GM18508 (cell line): ENCODE data around the gene ESRRA.
A peak's percentile ranks its signal among the peaks of the same experiment; 100 is the strongest.

Source experiments
- ATAC-seq: cut with Tn5 transposase; IDR thresholded peaks from one replicate; pipeline ENCODE4 v1.9.1; 2021; ENCODE audit warnings: moderate number of reproducible peaks; ENCODE audit not compliant: insufficient read depth, unreplicated experiment

The ESRRA gene

DNA sequence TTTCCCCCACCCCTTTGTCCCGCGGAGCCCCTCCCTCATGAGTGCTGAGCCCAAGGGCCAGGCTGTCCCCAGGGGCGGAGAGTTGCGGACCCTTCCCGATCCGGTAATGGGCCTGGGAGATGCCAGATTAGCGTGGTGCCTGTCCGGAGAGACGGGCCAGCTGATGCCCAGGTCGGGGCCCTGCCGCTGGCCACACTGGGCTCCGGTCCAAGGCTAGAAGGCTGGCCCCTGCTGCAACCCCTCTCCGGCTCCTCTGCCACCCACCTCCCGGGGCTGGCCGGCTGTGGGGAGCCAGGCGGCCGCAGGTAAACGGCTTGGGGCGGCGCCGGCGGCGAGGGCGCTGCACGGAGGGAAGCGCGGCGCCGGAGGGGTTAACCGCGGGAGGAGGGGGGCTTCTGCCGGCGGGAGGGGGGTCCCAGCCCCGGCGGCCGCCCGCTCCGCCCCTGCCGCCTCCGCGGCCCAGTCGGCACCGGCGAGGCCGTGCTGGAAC is 14.0 kb upstream of the ESRRA start, which contains the start of gene KCNK4:
KCNK4 (plus strand) TSS at position 41 of the 490 bp plus-strand sequence. CDS start 1,717 bp downstream, outside the sequence.
- no peak for ATAC-seq

DNA sequence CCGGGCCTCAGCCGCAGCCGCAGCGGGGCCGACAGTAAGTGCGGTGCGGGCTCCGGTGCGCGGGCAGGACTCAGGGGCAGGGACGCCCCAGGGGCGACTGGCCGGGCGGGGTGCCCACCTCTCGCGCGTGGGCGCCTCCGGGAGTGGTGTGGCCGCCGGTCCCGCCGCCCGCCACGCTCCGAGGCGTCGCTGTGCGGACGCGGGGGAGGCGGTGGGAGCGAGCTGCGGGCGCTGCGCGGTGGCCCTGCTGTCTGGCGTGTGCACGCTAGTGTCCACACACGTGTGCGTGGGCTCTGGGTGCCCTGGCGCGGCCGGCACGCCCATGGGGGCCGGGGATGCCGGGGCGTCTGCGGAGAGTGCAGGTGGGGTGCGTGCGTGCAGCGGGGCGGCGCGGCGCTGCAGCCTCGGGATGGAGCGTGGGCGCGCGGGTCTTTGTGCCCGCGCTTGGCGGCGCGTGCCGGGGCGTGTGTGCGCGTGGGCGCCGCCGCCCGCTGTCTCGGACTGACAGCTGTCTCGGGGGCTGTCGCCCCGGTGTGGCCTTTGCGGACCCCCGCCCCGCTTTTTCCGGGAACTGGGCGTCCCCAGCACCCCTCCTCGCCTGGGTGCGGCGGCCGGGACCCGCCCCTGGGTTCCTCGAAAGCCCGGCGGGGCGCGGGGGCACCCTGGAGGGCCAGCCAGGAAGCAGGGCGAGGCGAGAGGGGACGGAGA is 13.4 kb upstream of the ESRRA start:
- no peak for ATAC-seq

DNA sequence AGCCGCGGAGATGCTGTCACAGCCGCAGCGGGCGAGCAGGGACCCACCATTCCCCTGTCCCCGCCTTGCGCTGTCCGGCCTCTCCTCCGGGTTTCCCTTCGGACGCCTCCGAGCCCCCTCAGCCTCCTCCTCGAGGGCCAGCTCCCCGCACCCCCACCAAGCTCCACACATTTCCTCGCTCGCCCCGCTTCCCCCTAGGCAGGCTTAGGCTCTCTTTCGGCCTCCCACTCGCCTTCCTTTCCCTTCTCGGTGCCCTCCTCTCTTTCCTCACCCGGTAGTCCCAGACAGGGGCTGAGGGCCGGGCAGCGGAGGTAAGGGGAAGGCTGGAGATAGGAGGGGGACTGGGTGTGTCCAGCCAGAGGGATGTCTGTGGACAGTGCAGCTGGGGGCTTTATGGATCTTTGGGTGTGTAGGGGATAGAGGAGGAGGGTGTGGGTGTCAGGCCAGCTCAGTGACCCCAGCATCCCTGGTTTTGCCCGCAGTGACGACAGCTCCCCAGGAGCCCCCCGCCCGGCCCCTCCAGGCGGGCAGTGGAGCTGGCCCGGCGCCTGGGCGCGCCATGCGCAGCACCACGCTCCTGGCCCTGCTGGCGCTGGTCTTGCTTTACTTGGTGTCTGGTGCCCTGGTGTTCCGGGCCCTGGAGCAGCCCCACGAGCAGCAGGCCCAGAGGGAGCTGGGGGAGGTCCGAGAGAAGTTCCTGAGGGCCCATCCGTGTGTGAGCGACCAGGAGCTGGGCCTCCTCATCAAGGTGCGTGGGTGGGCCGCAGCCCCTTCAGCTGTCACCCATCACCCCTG is 12.7 kb upstream of the ESRRA start:
- no peak for ATAC-seq

DNA sequence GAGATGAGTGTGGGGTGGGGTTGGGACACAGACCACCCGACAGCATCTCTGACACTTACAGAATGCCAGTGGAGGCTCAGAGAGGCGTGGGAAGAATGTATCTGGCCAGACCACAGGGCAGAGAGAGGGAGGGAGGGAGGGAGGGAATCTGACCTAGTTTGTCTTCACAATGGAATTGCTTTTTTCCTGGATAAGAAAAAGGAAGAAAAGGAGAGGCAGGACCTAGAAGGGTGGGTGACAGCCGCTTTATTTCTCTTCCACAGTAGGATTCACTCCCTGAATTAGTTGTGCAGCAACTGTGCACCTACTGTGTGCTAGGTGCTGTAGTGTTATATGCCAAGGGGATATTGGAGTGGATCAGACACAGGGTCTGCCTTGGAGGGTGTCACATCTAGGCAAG is 10.6 kb upstream of the ESRRA start:
- ATAC-seq, result no peak

DNA sequence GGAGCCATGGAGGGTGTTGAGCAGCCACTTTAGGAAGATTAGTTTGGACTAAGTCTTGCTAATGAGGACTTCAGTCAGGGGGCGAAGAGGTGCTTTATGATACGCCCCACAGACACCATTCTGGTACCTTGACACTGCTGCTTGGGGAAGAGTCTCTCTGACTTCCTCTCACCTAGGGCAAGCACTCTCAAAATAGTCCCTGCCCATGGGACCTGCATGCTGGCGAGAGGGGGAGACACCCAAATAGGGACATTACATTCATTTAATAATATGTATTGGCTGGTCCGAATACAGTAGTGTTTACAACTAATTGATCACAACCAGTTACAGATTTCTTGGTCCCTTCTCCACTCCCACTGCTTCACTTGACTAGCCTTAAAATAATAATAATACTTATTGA is 9.6 kb upstream of the ESRRA start:
- ATAC-seq, result no peak

DNA sequence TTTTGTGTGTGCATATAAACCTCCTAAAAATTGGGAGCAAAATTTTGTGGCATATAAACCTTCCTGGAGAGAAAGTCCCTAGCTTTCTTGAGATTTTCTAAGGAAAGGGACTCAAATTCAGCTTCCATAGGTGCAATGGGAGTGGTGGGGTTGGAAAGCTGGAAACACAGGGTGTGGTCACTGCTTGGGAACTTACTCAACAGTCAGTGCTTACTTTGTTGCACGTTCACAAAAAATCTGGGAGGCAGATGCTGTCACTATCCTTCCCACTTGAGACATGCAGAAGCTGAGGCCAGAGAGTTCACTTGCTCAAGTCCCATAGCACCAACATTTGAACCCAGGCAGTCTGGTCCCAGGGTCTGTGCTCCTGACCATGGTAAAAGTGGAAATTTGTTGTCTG is 9.1 kb upstream of the ESRRA start:
- ATAC-seq, result no peak

DNA sequence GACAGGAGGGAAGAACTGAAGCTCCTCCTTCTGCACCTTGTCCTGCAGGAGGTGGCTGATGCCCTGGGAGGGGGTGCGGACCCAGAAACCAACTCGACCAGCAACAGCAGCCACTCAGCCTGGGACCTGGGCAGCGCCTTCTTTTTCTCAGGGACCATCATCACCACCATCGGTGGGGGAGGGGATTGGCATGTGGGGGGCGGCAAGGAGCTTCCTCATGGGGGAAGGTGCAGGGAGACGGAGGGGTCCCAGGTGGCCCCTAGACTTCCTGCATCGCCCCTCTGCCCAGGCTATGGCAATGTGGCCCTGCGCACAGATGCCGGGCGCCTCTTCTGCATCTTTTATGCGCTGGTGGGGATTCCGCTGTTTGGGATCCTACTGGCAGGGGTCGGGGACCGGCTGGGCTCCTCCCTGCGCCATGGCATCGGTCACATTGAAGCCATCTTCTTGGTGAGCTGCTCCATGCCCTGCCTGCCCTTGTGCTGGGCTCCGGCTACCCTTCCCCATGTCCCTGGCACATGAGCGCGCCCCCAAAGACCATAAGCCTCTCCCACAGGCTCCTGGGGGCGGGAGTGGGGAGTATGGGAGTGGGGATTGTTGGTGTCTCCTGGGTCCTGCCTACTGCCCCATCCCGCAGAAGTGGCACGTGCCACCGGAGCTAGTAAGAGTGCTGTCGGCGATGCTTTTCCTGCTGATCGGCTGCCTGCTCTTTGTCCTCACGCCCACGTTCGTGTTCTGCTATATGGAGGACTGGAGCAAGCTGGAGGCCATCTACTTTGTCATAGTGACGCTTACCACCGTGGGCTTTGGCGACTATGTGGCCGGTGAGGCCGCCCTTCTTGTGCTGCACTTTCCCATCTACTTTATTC is 8.3 kb upstream of the ESRRA start:
- ATAC-seq, result no peak

DNA sequence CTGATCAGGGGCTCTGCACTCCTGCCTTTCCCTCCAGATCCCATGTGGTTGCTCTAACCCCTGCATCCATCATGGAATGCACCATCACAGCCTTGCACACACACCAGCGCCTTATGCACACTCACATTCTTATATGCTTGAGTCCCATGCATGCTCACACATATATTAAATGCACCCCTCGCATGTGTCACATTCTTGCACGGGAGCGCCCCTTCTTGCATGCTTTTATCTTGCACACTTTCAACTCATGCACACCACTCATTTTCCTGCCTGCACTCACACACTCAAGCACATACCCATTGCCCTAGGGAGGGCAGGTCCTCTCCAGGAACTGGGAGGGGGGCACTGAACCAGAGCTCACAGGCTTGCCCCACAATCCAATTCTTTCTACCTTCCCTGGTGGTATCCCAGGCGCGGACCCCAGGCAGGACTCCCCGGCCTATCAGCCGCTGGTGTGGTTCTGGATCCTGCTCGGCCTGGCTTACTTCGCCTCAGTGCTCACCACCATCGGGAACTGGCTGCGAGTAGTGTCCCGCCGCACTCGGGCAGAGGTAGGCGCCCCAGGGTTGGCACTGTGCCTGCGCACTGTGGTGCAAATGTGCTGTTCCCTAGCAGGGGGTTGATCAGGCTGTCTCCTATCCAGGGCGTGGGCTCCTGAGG is 7.5 kb upstream of the ESRRA start:
- no peak for ATAC-seq

DNA sequence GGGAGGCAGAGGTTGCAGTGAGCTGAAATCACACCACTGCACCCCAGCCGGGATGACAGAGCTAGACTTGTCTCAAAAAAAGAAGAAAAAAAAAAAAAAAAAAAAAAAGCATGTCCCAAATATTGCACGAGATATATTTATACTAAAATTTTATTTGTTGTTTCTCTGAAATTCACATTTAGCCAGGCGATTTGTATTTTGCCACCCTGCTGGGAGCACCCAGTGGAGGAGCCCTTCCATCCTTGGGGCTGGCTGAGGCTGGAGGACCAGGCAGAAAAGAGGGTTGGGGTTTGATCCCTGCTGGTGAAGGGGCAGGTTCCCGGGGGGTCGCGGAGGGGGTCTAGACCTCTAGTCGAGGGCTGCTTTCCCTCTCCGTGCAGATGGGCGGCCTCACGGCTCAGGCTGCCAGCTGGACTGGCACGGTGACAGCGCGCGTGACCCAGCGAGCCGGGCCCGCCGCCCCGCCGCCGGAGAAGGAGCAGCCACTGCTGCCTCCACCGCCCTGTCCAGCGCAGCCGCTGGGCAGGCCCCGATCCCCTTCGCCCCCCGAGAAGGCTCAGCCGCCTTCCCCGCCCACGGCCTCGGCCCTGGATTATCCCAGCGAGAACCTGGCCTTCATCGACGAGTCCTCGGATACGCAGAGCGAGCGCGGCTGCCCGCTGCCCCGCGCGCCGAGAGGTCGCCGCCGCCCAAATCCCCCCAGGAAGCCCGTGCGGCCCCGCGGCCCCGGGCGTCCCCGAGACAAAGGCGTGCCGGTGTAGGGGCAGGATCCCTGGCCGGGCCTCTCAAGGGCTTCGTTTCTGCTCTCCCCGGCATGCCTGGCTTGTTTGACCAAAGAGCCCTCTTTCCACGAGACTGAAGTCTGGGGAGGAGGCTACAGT is 6.1 kb upstream of the ESRRA start:
- ATAC-seq, result no peak

DNA sequence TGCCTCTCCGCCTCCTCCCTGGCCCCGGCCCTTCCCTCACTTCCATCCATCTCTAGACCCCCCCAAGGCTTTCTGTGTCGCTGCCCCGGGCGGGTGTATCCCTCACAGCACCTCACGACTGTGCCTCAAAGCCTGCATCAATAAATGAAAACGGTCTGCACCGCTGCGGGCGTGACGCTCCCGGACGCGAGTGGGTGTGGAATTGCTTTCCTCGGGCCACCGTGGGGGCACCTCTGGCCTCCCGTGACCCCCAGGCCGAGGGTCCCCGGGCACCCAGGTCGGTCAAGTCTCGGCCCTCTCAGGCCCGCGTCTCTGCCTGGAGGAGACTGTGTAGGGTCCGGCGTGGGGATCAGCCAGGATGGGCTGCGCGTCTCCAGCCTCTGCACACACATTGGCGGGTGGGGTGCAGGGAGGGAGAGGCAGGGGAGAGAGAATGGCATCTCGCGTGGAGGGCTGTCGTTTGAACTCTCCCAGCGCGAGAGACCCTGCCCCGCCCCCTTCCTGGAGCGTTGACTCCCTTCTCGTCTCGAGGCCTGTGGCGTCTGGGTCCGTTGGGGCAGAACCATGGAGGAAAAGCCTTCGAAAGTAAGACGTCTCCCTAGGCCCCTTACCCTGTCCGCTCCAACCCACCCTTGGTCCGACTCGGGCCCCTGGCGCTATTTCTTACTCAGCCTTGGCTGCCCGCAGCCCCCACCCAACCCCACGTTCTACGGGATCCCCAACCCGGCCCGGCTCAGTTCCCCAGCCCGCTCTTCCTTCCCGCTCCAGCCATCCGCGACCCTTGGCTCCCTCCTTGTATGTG is 5.3 kb upstream of the ESRRA start, which contains the start of gene CATSPERZ:
CATSPERZ (plus strand) TSS at position 512 of the 802 bp plus-strand sequence; CDS start at position 565, 53 bp downstream.
- no peak for ATAC-seq

DNA sequence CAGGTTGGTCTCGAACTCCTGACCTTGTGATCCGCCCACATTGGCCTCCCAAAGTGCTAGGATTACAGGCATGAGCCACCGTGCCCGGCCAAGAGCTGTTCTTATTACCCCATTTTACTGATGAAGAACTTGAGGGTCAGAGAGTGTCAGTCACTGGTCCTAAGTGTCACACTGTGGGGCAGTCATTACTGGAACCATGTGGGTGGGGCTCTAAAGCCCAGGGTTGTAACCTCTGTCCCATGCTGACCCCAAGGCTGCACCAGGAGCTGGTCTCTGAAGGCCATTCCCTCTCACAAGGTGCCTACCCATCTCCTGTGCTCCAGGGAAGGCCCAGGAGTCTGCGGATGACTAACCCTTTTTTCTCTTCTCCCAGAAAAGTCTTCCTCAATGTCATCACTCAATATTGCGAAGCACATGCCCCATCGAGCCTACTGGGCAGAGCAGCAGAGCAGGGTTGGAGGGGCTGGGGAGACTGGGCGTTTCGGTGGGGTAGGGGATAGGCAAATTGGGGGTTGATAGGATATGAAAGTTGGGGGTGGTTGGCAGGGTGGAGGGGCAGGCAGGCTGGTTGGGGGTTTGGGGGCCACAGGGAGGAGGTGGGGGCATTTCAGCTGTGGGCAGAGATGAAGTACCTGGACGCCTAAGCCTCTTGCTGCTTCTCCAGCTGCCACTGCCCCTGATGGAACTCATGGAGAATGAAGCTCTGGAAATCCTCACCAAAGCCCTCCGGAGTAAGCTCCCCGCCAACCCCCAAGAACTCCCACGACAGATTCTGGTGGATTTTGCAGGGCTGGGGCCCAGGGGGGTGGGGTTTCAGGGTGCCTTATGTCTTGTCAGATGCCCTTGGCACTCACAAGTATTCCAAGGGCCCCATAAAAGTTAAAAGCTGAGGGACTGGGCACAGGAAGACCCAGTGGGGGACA is 2.0 kb upstream of the ESRRA start:
- no peak for ATAC-seq

DNA sequence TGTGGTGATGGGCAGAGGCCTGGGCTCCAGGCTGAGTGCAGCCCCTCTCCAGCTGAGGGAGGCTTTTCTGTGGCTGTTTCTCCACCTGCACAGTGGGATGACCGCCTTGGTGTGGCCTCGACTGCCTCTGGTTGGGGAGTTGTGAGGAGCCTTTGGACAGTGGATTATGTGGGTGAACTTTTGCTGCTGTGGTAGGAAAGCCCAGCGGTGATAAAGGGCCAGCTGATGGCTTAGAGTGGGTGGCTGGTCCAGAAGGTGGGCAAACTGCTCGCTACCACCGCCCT is 1.4 kb upstream of the ESRRA start:
- ATAC-seq, result no peak

DNA sequence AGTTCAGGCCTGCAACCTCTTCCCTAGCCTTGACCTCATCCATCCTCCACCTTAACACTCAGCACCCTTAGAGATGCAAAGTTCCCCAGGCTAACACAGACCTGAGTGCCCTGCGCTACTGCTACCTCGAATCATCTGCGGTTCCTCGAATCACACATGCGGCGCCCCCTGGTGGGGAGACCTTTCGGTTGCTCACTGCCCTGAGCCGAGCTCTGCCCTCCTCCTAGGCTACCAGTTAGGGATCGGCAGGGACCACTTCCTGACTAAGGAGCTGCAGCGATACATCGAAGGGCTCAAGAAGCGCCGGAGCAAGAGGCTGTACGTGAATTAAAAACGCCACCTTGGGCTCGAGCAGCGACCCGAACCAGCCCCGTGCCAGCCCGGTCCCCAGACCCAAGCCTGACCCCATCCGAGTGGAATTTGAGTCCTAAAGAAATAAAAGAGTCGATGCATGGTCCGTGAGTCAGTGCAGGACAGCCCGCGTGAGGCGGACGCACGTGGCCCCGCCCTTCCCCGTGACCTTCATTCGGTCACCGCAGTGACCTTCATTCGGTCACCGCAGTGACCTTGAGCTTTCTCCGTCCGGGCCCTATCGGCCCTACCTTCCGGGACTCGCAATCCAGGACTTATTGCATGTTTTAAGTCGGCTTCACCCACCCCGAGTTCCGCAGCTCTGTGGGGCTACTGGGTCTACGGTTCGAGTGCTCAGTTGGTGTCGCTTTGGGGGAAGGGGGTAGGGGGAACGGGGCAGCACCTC is 830 bp upstream of the ESRRA start:
- ATAC-seq, result peak; percentile 21

DNA sequence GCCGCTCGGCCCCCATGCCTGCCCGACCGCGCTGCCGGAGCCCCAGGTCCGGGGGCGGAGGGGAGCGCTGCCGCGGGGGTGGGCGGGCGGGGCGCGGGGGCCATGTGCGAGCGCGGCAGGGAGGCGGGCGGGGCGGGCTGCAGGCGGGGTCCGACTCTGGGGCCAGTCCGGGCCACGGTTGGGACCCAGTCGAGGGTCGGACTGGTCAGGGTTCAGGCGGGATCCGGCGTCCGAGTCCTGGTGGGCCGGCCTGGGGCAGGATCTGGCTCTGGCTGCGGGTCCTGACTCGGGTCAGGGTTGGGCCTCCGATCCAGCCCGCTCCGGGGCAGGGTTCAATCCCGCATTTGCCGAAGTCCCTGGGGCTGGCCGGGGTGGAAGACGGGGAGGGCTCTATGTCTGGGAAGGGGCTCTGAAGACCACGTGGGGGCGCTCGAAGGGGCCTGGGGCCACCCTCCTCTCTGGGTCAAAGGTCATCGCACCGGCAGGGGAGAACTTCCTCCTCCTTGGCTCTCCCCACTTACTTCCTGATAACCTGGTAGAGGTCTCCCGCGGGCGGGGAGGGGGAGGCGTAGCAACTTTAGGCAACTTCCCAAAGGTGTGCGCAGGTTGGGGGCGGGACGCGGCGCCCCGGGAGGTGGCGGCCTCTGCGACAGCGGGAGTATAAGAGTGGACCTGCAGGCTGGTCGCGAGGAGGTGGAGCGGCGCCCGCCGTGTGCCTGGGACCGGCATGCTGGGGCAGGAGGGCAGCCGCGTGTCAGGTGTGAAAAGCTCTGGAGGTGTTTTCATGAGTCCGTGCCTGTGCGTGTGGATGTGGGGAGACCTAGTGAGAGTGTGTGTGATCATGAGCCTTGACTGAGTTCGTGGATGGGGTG is 603 bp downstream of the ESRRA start:
- no peak for ATAC-seq

DNA sequence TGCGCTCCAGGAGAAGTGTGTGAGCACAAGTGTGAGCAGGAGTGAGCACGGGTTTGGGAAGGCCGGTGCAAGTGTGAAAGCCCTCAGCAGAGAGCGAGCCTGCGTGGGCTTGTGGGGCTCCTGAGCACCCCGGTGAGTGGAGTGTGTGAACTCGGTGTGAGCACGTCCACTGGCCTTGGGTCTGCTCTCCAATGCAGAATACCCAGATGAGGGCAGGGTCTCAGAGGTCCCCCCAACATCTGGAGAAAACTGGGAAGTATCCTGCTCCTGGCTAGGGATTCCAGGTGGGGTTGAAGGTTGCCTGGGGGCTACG is 1.2 kb downstream of the ESRRA start:
- no peak for ATAC-seq
